ENCODE measurements around the gene MED31. TPM values are rescaled to one million over a fixed set of nuclear protein-coding genes. Genes with fewer than 3 reads are reported as not detected.

MED31 gene
- total RNA-seq, 1 donor from 2014 or later, result 12.7 TPM

DNA sequence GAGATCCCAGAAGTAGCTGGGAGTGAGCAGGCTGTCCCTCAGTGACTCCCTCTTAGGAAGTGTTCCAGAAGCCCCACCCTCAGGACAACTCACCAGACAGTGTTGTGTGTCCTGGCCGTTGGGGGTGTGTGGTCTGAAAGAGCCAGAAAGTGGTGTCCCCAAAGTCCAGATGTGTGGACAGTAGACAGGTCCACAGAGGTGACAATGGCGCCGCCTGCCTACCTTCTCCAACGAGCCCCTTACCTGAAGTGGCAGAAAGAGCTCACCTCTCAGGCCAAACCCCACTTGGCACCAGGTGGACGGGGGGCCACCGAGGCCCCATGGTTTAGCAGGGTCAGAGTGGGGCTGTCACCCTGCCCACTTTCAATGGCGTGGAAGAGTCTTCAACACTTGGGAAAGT is 20.0 kb upstream of the MED31 start:
- Mint-ChIP-seq H3K36me3 (ENCODE audit: unreplicated experiment) (peaks cover 4% of the 10 kb centered on the region), H3K27me3 (ENCODE audit: unreplicated experiment) (peaks cover 6% of the 10 kb centered on the region), H3K27ac (ENCODE audit: unreplicated experiment) (no peak overlapping the region), H3K4me1 (ENCODE audit: low read depth, unreplicated experiment) (no peaks in the 10 kb centered on the region), H3K9me3 (ENCODE audit: unreplicated experiment) (no peaks in the 10 kb centered on the region), H3K4me3 (ENCODE audit: unreplicated experiment) (no peak overlapping the region)
- no peak for DNase-seq
- no peak for TF ChIP-seq CTCF (IDR thresholded peaks at IDR 0.05; ENCODE audit: partially characterized antibody, unreplicated experiment)

DNA sequence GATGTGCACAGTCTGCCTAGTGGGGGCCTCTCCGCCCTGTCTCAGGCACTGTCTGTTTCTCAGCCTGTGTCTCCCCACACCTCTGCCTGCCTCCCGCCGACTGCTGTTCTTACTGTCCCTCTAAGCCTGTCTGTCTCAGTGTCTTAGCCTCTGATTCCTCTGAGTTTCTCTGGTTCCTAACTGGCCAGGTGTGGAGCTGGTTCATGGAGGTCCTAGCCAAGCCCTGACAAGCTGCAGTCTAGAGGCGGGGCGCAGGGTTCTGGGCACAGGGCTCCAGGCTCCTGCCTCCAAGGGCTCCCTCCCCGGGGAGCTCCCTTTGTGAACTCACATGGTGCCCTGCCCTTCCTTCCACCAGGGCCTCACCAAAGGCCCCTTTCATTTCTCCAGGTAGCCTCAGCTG is 19.6 kb upstream of the MED31 start:
- no peak for DNase-seq
- H3K9me3 Mint-ChIP-seq (ENCODE audit: unreplicated experiment), result no peaks in the 10 kb centered on the region
- no peaks in the 10 kb centered on the region for H3K4me1 Mint-ChIP-seq (ENCODE audit: low read depth, unreplicated experiment)
- peaks cover 6% of the 10 kb centered on the region for H3K27me3 Mint-ChIP-seq (ENCODE audit: unreplicated experiment)
- H3K36me3 Mint-ChIP-seq (ENCODE audit: unreplicated experiment), result peaks cover 4% of the 10 kb centered on the region
- no peak overlapping the region for H3K4me3 Mint-ChIP-seq (ENCODE audit: unreplicated experiment)
- TF ChIP-seq CTCF (IDR thresholded peaks at IDR 0.05; ENCODE audit: partially characterized antibody, unreplicated experiment), result no peak
- H3K27ac Mint-ChIP-seq (ENCODE audit: unreplicated experiment), result no peak overlapping the region

DNA sequence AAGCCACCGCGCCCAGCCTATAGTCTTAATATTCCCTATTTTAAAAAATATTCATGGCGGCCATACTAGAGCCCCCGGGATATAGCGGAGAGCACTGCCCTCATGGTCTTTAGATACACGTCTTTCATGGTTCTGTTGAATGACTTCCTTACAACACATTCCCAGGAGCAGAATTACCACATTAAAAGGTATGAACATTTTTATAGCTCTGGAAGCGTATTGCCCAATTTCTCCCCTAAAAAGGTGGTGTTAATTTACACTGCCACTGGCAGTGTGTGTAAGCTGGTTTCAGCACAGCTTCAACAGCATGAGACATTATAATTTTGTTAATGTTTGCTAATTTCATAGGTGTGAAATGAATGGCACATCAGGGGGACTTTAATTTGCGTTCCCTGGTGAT is 19.2 kb upstream of the MED31 start:
- peaks cover 6% of the 10 kb centered on the region for H3K27me3 Mint-ChIP-seq (ENCODE audit: unreplicated experiment)
- no peak for DNase-seq
- no peak for TF ChIP-seq CTCF (IDR thresholded peaks at IDR 0.05; ENCODE audit: partially characterized antibody, unreplicated experiment)
- H3K36me3 Mint-ChIP-seq (ENCODE audit: unreplicated experiment), result peaks cover 4% of the 10 kb centered on the region
- no peak overlapping the region for H3K4me3 Mint-ChIP-seq (ENCODE audit: unreplicated experiment)
- no peaks in the 10 kb centered on the region for H3K9me3 Mint-ChIP-seq (ENCODE audit: unreplicated experiment)
- H3K27ac Mint-ChIP-seq (ENCODE audit: unreplicated experiment), result no peak overlapping the region
- no peaks in the 10 kb centered on the region for H3K4me1 Mint-ChIP-seq (ENCODE audit: low read depth, unreplicated experiment)

GRCh38 chr17:6669479-6670212 is 18.2 kb upstream of the MED31 start:
- peaks cover 6% of the 10 kb centered on the region for H3K27me3 Mint-ChIP-seq (ENCODE audit: unreplicated experiment)
- no peak for TF ChIP-seq CTCF (IDR thresholded peaks at IDR 0.05; ENCODE audit: partially characterized antibody, unreplicated experiment)
- DNase-seq, result no peak
- H3K4me1 Mint-ChIP-seq (ENCODE audit: low read depth, unreplicated experiment), result no peaks in the 10 kb centered on the region
- no peak overlapping the region for H3K27ac Mint-ChIP-seq (ENCODE audit: unreplicated experiment)
- H3K9me3 Mint-ChIP-seq (ENCODE audit: unreplicated experiment), result no peaks in the 10 kb centered on the region
- peaks cover 4% of the 10 kb centered on the region for H3K36me3 Mint-ChIP-seq (ENCODE audit: unreplicated experiment)
- H3K4me3 Mint-ChIP-seq (ENCODE audit: unreplicated experiment), result no peak overlapping the region

GRCh38 chr17:6668727-6669425 is 17.5 kb upstream of the MED31 start:
- DNase-seq, result no peak
- no peak for TF ChIP-seq CTCF (IDR thresholded peaks at IDR 0.05; ENCODE audit: partially characterized antibody, unreplicated experiment)
- Mint-ChIP-seq H3K4me1 (ENCODE audit: low read depth, unreplicated experiment) (no peaks in the 10 kb centered on the region), H3K36me3 (ENCODE audit: unreplicated experiment) (peaks cover 4% of the 10 kb centered on the region), H3K4me3 (ENCODE audit: unreplicated experiment) (no peak overlapping the region), H3K27ac (ENCODE audit: unreplicated experiment) (no peak overlapping the region), H3K27me3 (ENCODE audit: unreplicated experiment) (peaks cover 6% of the 10 kb centered on the region), H3K9me3 (ENCODE audit: unreplicated experiment) (no peaks in the 10 kb centered on the region)

Data from glutamatergic neuron (in vitro differentiated cells).